NCI-H345 treated with DMSO at 0.1 percent for 48 hours (cell line): ENCODE results near the gene CEACAM3.

Experiments used
- DNase-seq: peaks from one replicate; lab custom pipeline; 2025; ENCODE audit not compliant: unreplicated experiment; lab: John Stamatoyannopoulos, UW

The CEACAM3 gene

GRCh38 chr19:41792513-41793413 is 3.6 kb upstream of the CEACAM3 start:
- DNase-seq: no peak

DNA sequence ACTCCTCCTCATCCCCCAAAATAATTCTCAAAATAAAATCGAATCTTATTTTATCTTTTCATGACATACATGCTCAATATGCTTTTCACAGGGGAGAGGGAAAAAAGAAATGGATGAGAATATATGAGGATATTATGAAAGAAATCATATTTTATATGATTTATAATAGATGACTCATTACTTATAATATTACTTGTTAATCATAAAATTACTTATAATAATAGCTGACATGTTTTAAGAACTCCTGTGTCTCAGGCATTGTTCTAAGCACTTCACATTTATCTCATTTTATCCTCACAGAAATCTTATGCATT is 3.0 kb upstream of the CEACAM3 start:
- no peak for DNase-seq

GRCh38 chr19:41795031-41795461 is 1.3 kb upstream of the CEACAM3 start:
- DNase-seq: peak; percentile 33

- no peak for DNase-seq
These were observed 514 bp downstream of the CEACAM3 start for GRCh38 chr19:41796901-41797300.

DNA sequence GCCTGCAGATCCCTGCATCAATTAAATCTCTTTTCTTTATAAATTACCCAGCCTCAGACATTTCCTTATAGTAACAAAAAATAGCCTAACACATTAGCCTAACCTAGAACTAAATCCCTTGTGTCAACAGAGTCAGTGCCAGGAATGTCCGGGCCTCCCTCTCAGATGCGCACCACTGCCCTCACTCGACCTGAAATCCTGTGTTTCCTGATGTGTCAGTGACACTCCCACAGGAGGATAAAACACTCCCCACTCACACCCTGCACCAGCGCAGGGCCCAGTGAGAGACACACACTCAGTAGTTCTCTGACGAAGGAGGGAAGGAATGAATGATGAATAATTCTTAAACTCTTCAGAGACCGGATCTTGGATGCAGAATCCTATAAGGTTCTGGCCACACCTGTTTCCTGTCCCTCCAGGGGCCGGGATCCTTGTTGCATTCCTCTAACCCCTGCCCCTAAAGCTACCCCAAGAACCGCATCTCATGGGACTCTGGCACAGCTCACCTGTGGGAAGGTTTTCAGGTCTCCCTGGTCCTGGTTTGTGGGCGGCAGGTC is 3.1 kb downstream of the CEACAM3 start:
- DNase-seq: no peak

DNA sequence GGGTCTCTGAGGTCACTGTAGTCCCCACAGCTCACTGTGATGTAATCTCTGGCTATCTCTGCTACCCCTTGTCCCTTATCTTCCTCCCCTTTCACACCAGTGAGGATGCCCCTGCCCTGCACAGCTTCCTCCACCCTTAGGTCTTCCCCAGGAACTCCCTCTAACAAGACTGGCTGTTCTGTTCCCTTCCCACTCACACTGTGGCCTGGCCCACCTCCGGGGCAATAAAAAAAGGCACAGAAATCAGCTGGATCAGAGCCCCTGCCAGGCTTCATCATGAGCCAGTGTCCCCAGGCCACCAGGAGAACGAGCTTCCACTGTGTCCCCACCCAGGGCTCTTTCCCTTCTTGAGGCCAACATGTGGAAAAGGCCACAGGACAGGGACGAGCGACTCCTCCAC is 4.6 kb downstream of the CEACAM3 start:
- DNase-seq: no peak

DNA sequence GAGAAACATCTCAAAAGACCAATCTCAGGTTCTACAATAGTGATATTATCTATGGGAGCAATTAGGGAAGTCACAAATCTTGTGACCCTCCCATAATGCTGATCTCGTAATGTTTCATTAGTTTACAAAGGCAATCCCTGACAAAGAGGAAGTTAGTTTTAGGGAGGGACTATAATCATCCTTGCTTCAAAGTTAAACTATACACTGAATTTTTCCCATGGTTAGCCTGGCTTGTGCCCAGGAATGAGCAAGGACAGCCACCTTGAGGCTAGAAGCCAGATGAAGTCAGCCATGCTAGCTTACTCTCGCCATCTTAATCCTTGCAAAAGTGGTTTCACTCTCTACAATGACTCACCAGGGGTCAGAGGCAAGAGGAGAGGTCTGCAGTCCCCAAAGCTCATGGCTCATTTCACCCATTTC is 5.4 kb downstream of the CEACAM3 start:
- DNase-seq: no peak

- no peak for DNase-seq
These were observed 6.4 kb downstream of the CEACAM3 start for GRCh38 chr19:41802770-41803169.

GRCh38 chr19:41804336-41804735 is 7.9 kb downstream of the CEACAM3 start:
- no peak for DNase-seq

DNA sequence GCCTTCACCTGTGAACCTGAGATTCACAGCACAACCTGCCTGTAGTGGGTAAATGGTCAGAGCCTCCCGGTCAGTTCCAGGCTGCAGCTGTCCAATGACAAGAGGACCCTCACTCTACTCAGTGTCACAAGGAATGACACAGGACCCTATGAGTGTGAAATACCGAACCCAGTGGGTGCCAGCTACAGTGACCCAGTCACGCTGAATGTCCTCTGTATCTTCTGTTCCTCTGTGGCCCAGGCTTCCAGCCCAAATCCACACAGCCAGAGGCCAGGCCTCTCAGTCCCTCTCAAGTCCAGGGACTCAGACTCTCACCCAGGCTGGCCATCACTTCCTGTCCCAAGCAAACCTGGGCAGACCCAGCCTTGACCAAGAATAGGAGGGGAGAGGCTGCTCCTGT is 10.8 kb downstream of the CEACAM3 start:
- no peak for DNase-seq

- DNase-seq: no peak
These were observed 12.5 kb downstream of the CEACAM3 start for GRCh38 chr19:41808663-41809566.

DNA sequence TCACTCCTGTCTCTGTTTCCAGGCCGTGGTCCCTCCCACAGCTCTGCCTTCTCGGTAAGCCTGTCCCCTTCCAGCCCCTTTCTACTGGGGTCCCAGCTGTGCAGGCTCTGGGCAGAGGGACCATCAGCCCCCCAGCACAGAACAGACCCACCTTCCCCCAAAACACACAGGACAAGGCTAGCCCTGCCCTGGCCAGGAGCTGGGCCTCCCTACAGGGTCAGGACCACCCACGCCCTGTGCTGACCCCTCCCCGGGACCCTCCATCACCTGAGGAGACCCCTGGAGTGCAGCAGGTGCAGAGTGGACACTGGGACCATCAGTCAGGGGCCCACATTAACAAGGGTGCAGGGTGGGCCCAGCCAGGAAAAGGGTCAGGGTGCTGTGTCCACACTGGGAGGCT is 13.9 kb downstream of the CEACAM3 start:
- no peak for DNase-seq

- DNase-seq: no peak
These were observed 14.6 kb downstream of the CEACAM3 start for GRCh38 chr19:41811036-41811435.

- DNase-seq: no peak
These were observed 15.6 kb downstream of the CEACAM3 start for GRCh38 chr19:41811981-41812380.

- no peak for DNase-seq
These were observed 17.5 kb downstream of the CEACAM3 start for GRCh38 chr19:41813911-41814310.

DNA sequence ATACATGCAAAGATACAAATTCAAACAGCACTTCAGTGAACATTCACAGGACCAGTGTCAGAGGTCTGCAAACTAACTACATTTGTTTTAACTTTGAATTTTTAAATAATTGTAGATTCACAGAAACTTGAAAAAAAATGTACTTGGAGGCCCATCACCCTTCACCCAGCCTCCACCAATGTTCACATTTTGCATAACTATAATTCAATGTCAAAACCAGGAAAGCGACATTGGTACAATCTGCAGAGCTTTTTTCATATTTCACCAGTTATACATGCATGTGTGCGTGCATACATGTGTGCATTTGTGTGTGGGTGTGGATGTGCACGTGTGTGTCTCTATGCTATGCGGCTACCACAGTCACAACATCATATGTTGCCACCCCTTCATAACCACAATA is 18.9 kb downstream of the CEACAM3 start:
- DNase-seq: no peak

GRCh38 chr19:41816761-41817160 is 20.4 kb downstream of the CEACAM3 start:
- no peak for DNase-seq

GRCh38 chr19:41821003-41821735 is 24.8 kb downstream of the CEACAM3 start:
- DNase-seq: peak; percentile 63

- DNase-seq: no peak
These were observed 41.8 kb downstream of the CEACAM3 start for GRCh38 chr19:41837981-41838708.

DNA sequence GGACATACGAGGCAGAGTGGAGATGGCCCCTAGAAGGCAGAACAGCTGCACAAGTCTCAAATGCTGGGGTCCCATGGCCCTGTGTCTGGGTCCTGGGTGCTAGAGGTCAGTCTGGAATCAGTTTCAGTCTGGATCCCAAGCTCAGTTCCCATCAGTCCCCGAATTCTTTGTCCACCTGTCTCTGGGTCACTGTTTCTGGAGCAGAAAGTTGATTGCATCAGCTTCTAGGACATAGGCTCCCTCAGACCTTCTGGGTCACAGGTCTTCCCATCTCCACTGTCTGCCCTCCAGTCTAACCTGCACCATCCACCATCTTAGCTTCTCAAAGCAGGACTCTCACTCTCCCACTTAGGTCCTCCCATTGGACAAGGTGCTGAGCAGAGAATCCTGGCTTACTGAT is 42.8 kb downstream of the CEACAM3 start:
- DNase-seq: no peak
